Hippocampal formation (tissue), 2 donors: ENCODE measurements around the gene SUN1.
"Not testable (repeated sequence)": the region's sequence is repeated elsewhere in the genome, so short reads cannot be mapped to it uniquely, and the experiment has no call there.

Source experiments
- DNase-seq, 2 donors: peaks; one replicate each; lab custom pipeline; 2025; lab: John Stamatoyannopoulos, UW

The SUN1 gene

GRCh38 chr7:833601-834258, 1.5 kb downstream of the SUN1 start:
- no peak for DNase-seq

DNA sequence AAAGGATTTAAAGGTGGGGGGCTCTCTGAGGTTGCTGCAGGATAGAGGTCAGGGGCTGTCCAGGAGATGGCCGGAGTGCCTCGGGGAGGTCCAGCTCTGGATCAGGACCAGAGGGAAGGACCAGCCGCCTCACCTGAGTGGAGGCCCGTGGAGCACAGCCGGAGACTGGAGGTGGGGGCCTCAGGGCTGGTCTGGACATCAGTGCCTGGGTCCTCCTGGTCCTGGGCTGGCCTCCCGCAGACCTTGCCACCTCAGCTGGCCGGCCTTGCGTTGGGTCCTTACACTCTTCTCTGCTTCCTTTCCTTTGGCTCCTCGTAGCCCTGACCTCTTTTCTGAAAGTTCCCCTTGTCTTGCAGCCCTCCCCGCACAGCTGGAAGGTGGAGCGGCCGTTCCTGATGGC, 2.0 kb downstream of the SUN1 start:
- no peak for DNase-seq

DNA sequence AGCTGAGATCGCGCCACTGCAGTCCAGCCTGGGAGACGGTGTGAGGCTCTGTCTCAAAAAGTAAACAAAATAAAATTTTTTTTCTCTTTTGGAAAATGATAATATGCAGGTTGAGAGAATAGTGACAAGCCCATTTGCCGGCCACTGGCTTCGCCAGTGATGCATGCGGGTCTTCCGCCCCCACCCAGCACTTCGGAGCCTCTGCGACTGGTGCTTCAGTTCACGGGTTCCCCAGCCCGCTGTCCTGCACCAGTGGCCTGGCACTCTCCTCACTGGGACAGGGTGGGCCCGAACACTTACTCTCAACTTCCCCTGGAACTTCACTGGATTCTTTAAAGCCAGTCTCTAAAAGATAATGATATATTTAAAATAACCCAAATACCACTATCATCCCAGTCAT, 2.7 kb downstream of the SUN1 start:
- no peak for DNase-seq

DNA sequence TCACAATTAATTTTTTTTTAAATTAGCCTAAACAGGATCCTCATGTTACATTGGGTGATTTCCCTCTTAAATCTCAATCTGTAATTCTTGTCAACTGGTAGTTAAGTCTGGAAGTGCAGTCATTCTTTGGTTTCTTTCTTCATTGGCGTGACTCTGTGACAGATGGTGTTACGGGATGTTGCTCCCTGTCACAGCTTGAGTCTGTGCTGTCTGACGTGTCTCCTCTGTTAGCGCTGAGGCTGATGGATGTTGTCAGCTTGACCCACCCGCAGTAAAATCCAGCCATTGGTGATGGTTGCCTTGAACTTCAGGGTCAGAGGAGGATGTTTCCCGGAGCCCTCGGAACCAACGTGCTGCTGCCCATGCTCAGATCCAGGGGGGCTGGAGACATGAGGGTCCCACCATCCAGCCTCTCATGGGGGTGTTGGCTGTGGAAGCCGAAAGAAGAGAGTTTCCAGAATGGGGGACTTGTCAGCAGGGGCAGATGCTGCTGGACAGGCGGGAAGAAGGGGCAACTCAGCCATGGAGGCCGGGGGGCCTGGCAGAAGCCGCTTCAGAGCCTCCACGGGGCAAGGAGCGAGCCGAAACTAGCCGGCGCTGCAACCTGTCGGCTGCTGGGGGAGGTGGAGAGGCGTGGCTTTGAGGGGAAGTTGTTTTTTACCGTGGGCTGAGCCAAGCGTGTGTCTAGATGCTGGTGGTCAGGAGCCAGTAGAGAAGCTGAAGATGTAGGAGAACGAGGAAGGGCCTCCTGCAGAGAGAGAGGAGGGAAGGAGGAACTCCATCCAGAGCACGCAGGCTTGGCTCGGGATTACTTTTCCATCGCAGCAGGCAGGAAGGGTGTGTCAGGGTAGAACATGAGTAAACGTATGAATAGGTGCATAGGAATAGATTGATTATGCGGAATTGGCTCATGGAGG, 3.5 kb downstream of the SUN1 start:
- DNase-seq, result no peak

DNA sequence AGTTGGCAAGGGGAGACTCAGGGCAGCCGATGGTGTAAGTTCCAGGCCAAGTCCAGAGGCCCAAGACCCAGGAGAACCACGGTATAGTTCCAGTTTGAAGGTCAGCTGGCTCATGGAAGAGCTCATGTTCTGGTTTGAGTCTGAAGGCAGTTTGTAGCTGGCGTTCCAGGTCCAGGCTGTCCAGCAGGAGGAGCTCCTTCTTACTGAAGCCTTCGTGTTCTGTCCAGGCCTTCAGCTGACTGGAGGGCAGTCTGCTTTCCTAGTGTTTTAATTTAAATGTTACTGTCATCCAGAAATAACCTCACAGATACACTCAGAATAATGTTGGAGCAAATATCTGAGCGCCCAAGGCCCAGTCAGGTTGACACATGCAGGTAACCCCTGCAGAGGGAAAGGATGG, 4.2 kb downstream of the SUN1 start:
- peak in 1 of 2 donors; percentile 8 for DNase-seq

DNA sequence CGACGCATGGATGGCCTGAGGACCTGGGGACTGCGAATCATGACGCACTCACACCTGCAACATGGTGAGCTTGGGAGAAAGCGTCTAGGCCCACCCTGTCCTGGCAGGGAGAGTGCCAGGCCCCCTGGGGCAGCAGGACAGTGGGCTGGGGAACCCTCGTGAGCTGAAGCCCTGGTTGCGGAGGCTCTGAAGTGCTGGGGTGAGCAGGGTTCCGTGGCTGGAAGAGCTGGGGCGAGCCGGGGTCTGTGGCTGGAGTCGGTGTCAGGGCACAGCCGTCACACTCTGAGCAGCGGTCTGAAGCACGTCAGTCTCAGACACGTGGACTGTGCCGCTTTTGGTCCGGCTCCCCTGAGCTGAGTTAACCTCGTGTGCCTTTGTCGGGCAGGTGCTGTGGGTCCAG, 4.7 kb downstream of the SUN1 start:
- no peak for DNase-seq

- no peak for DNase-seq
Observed at GRCh38 chr7:840001-840600, 7.8 kb downstream of the SUN1 start.

- no peak for DNase-seq
Observed at GRCh38 chr7:841943-842342, 9.7 kb downstream of the SUN1 start.

DNA sequence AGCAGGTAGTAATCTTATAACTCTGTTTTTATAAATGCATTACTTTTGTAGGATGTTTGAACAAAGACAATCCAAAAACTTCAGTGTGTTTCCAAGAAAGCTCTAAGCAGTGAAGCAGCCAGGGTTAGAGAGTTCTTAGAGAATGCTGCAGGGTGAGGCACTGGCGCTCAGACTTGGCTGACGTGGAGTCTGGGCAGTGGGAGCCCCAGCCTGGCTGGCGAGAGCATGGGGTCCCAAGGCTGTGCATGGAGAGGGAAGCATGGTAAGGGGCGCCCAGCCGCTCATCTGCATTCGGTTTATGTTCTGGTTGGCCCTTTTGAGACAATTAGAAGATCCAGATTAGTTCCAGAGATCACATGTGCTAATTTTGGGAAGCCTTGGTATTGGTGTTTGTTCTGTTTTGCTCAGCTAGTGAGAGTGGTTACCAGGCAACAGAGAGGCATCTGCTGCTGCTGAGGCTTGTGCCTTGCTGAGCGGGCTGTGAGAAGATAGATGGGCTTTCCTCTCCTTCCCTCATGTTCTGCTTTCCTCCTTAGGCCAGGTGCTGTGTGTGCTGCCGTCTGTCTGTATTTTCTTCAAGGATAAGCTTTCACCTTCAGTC, 10.3 kb downstream of the SUN1 start:
- DNase-seq, result peak in 1 of 2 donors; percentile 50

DNA sequence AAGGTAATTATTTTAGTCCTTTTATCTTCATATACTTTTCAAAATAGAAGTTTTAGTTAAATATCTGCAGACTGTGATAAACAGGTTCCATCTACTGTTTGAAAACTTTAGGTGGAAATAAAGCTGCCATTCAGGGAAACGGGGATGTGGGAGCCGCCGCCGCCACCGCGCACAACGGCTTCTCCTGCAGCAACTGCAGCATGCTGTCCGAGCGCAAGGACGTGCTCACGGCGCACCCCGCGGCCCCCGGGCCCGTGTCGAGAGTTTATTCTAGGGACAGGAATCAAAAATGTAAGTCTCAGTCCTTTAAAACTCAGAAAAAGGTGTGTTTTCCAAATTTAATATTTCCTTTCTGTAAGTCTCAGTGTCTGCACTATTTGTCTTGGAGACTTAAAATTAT, 11.0 kb downstream of the SUN1 start:
- no peak for DNase-seq

GRCh38 chr7:844043-844442, 11.8 kb downstream of the SUN1 start:
- no peak for DNase-seq

DNA sequence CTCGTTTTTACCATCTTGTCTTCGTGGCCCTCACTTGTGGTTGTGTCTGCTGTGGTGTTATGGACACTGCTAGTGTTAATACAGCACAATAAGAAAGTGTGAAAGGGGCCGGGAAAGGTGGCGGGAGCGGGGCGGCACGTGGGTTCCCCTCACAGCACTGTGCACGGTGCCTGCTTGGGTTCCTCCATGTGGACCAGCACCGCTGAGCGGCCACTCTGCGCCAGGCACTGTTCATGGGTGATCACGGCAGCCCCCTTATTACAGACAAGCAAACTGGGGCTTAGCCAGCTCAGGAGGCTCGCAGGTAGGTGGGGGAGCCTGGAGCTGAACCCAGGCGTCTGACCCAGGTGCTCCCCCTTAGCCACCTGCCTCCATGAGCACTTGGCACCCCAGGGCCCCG, 12.2 kb downstream of the SUN1 start:
- DNase-seq, result no peak

- DNase-seq, result no peak
Observed at GRCh38 chr7:845091-845490, 12.8 kb downstream of the SUN1 start.

DNA sequence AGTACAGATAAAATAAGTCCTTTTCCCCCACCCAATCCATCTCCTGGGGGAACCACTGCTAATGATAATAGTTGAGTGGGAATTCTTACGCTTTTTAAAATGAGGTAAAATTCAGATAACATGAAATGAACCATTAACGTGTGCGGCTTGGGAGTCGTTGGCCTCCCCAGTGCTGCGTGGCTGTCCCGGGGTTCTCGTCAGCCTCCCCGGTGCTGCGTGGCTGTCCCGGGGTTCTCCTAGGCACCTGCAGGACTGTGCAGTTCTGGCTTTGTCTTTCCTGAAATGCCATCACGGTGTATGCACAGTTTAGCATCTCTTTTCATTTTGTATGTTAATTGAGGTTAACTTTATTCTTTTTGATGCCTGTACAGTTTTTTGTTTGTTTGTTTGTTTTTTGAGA, 13.5 kb downstream of the SUN1 start:
- DNase-seq, result no peak

GRCh38 chr7:846958-847650, 14.8 kb downstream of the SUN1 start:
- DNase-seq, result not testable (repeated sequence)

- not testable (repeated sequence) for DNase-seq
Observed at GRCh38 chr7:847728-848127, 15.5 kb downstream of the SUN1 start.

DNA sequence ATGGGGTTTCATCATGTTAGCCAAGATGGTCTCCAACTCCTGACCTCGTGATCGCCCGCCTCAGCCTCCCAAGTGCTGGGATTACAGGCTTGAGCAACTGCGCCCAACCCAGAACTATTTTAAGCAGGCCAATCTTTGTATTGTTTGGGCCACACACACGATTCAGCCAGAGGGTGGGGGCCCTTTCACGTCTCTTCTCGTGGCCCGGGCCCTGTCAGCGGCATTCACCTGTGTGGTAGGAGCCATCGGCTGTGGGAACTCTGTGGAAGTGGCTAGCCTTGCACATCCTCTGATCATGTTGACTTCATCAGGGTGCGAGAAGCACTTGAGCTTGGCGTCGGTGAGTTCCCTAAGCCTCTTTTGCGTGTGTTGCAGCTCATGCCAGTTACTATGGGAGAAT, 16.9 kb downstream of the SUN1 start:
- DNase-seq, result no peak

DNA sequence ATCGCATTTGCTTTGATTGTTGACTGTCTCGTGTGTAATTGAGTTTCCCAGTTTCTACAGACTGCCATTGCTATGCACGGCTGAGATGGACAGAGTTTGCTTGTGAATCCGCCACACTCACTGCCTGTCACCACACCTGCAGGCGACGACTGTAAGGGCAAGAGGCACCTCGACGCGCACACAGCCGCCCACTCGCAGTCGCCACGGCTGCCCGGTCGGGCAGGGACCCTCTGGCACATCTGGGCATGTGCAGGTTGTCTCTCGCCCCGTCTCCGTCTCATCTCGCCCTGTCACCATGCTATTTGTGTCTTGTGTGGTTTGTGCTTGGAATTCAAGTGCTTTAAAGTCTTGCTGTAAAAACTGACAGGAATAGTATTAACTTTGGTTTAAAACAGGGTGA, 17.5 kb downstream of the SUN1 start:
- DNase-seq, result no peak

DNA sequence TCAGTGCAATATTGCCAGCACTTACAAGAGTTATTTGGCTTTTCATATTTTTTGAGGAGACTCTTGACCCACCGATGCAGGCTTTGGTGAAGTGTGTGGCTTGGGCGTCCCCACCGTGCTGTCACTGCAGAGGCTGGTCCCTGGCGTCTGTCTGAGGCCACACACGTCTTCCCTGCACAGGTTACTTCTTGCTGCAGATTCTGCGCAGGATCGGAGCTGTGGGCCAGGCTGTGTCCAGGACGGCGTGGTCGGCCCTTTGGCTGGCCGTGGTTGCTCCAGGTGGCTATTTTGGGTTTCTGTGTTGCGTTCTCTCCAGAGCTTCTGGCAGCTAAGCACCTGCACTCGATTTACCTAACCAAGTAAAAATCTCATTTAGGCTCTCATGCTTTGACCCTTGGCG, 18.9 kb downstream of the SUN1 start:
- DNase-seq, result no peak

- no peak for DNase-seq
Observed at GRCh38 chr7:853366-854117, 21.3 kb downstream of the SUN1 start.

GRCh38 chr7:854118-854775, 22.0 kb downstream of the SUN1 start:
- DNase-seq, result no peak
